DND-41 (cell line): ENCODE results near the gene LCN2.

Experiments
- ATAC-seq: fragments of 200-7000 bp; cut with Tn5 transposase; 3 replicates; pipeline ENCODE4 v1.9.1; 2021; ENCODE audit warnings: low read depth; ENCODE audit not compliant: insufficient read depth
- DNase-seq: peaks from one replicate; pipeline ENCODE4 v3.0.0-alpha.2; 2020
- H2AFZ ChIP-seq: 2 replicates; pipeline ENCODE4 v1.6.0; 2012; ENCODE audit warnings: low read depth, low read length
- H3K27ac ChIP-seq: 2 replicates; pipeline ENCODE4 v1.5.1; 2012; ENCODE audit warnings: low read length, inconsistent platforms
- H3K27me3 ChIP-seq: fragments of 200-600 bp; sonication (generic); 2 replicates; pipeline ENCODE4 v1.6.0; 2012; ENCODE audit warnings: low read length, mild to moderate bottlenecking, inconsistent platforms; ENCODE audit not compliant: insufficient read depth, poor library complexity
- H3K36me3 ChIP-seq: 2 replicates; pipeline ENCODE4 v1.5.1; 2012; ENCODE audit warnings: low read length, inconsistent platforms; ENCODE audit not compliant: insufficient read depth
- H3K4me1 ChIP-seq: 2 replicates; pipeline ENCODE4 v1.5.1; 2012; ENCODE audit warnings: mild to moderate bottlenecking, low read length; ENCODE audit not compliant: insufficient read depth
- H3K4me2 ChIP-seq: 2 replicates; pipeline ENCODE4 v1.6.0; 2012; ENCODE audit warnings: mild to moderate bottlenecking, moderate library complexity, low read length, inconsistent platforms; ENCODE audit not compliant: insufficient read depth
- H3K4me3 ChIP-seq, 2 experiments: fragments of 200-600 bp in 1 of 2; shearing (Covaris generic) in 1 of 2; 2 replicates each; pipeline ENCODE4 v1.5.1; 2012 to 2016; ENCODE audit warnings: inconsistent platforms in 2 of 2, low read length in 2 of 2, mild to moderate bottlenecking in 2 of 2, low read depth in 1 of 2, moderate library complexity in 1 of 2
- H3K79me2 ChIP-seq: 2 replicates; pipeline ENCODE4 v1.6.0; 2012; ENCODE audit warnings: low read length, inconsistent platforms; ENCODE audit not compliant: insufficient read depth
- H3K9ac ChIP-seq: 2 replicates; pipeline ENCODE4 v1.6.0; 2012; ENCODE audit warnings: low read depth, mild to moderate bottlenecking, inconsistent platforms, low read length, moderate library complexity
- H3K9me3 ChIP-seq: 2 replicates; pipeline ENCODE4 v1.5.1; 2012; ENCODE audit warnings: low read length, moderate library complexity, mild to moderate bottlenecking, inconsistent platforms; ENCODE audit not compliant: insufficient read depth, severe bottlenecking
- H4K20me1 ChIP-seq: 2 replicates; pipeline ENCODE4 v1.6.0; 2012; ENCODE audit warnings: low read length; ENCODE audit not compliant: insufficient read depth
- EZH2 ChIP-seq: IDR thresholded peaks from 3 replicates; pipeline ENCODE4 v1.6.1; 2012; ENCODE audit warnings: borderline replicate concordance, low read depth, mild to moderate bottlenecking, moderate library complexity, low read length, inconsistent platforms; ENCODE audit not compliant: severe bottlenecking
- TF ChIP-seq, protein P1 (sequence below): IDR thresholded peaks from 2 replicates; pipeline ENCODE4 v1.5.1; 2012; ENCODE audit warnings: borderline replicate concordance, low read length, moderate library complexity, mild to moderate bottlenecking; ENCODE audit not compliant: poor library complexity, severe bottlenecking; ENCODE audit errors: extremely low read depth

Gene LCN2

GRCh38 chr9:128166169-128166568, 16.9 kb downstream of the LCN2 start:
- no peak overlapping the region for H3K27ac ChIP-seq
- no peak for DNase-seq
- H3K36me3 ChIP-seq, result peaks cover 73% of the 10 kb centered on the region
- H3K79me2 ChIP-seq, result peaks cover 5% of the 10 kb centered on the region; the same call in 1 of the 2 replicates
- H3K9me3 ChIP-seq, result no peaks in the 10 kb centered on the region
- peaks cover 17% of the 10 kb centered on the region; the same call in 1 of the 2 replicates for H4K20me1 ChIP-seq
- H3K9ac ChIP-seq, result no peak overlapping the region
- no peak for TF ChIP-seq EZH2
- TF ChIP-seq, protein P1, sequence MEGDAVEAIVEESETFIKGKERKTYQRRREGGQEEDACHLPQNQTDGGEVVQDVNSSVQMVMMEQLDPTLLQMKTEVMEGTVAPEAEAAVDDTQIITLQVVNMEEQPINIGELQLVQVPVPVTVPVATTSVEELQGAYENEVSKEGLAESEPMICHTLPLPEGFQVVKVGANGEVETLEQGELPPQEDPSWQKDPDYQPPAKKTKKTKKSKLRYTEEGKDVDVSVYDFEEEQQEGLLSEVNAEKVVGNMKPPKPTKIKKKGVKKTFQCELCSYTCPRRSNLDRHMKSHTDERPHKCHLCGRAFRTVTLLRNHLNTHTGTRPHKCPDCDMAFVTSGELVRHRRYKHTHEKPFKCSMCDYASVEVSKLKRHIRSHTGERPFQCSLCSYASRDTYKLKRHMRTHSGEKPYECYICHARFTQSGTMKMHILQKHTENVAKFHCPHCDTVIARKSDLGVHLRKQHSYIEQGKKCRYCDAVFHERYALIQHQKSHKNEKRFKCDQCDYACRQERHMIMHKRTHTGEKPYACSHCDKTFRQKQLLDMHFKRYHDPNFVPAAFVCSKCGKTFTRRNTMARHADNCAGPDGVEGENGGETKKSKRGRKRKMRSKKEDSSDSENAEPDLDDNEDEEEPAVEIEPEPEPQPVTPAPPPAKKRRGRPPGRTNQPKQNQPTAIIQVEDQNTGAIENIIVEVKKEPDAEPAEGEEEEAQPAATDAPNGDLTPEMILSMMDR, result no peak
- H2AFZ ChIP-seq, result no peak overlapping the region
- no peaks in the 10 kb centered on the region for H3K27me3 ChIP-seq
- H3K4me1 ChIP-seq, result peaks cover 14% of the 10 kb centered on the region
- no peak for ATAC-seq
- no peak overlapping the region for H3K4me2 ChIP-seq
- H3K4me3 ChIP-seq, result no peak overlapping the region

DNA sequence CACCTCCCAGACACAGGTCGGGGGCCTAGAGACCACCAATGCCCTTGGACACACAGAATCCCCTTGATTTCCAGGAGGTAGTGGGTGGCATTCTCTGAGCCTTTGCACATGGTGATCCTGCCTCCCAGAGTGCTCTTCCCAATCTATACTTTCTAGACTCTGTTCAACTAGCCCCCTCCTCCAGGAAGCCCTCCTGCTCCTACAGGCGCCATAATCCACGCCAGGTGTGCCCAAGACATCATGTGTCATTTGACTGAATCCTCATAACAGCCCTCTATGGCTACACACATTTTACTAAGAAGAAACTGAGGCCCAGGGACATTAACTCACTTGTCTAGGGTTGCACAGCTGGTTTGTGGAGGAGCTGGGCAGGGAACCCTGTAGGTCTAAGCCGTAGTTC, 18.0 kb downstream of the LCN2 start:
- no peak overlapping the region for H3K4me2 ChIP-seq
- 0 out of 2 replicates have a peak, but pooled peaks cover under 1% of the 10 kb centered on the region for H3K79me2 ChIP-seq
- ATAC-seq (no peak), DNase-seq (no peak)
- H3K9me3 ChIP-seq, result no peaks in the 10 kb centered on the region
- no peak overlapping the region for H3K27ac ChIP-seq
- TF ChIP-seq EZH2, result no peak
- TF ChIP-seq, protein P1, result no peak
- H3K36me3 ChIP-seq, result peaks cover 70% of the 10 kb centered on the region
- no peak overlapping the region for H3K4me3 ChIP-seq
- H3K4me1 ChIP-seq, result peaks cover 3% of the 10 kb centered on the region; the same call in 1 of the 2 replicates
- H4K20me1 ChIP-seq, result peaks cover 13% of the 10 kb centered on the region; the same call in 1 of the 2 replicates
- H3K9ac ChIP-seq, result no peak overlapping the region
- H3K27me3 ChIP-seq, result no peaks in the 10 kb centered on the region
- H2AFZ ChIP-seq, result no peak overlapping the region

DNA sequence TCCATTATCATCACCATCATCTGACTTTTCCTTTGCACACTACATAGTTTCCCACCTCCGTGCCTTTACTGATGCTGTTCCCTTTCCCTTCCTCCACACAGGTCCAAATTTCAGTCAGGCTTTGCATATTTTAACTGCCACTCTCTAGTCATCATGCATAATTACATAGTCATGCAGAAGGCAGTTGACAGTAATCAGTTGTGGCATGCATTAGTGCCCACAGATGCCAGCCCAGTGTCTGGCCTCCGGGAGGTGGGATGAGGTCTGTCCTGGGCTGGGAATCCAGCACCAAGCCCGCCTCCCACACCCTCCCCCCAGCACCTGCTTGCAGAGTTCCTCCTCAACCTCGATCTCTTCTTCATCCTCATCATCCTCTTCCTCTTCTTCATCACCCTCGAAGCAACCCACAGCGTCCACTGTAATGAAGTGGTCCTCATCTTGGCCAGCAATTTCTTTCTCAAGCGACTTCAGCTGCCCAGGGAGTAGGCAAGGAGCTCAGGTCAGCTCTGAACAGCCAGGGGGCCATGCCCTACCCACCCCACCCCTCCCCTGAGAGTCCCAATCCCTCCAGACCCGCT, 19.6 kb downstream of the LCN2 start:
- H3K9me3 ChIP-seq, result no peaks in the 10 kb centered on the region
- no peaks in the 10 kb centered on the region for H3K27me3 ChIP-seq
- no peak overlapping the region for H3K9ac ChIP-seq
- H3K27ac ChIP-seq, result no peak overlapping the region
- H3K4me2 ChIP-seq, result no peak overlapping the region
- H3K4me1 ChIP-seq, result no peaks in the 10 kb centered on the region
- ATAC-seq (no peak), DNase-seq (no peak)
- no peaks in the 10 kb centered on the region for H3K79me2 ChIP-seq
- TF ChIP-seq EZH2, result no peak
- TF ChIP-seq, protein P1, result no peak
- no peak overlapping the region for H2AFZ ChIP-seq
- no peak overlapping the region for H3K4me3 ChIP-seq
- H4K20me1 ChIP-seq, result no peaks in the 10 kb centered on the region
- peaks cover 53% of the 10 kb centered on the region for H3K36me3 ChIP-seq

- Histone ChIP-seq H3K27ac (no peak overlapping the region), H3K36me3 (peaks cover 51% of the 10 kb centered on the region), H3K4me1 (no peaks in the 10 kb centered on the region)
These were observed 20.2 kb downstream of the LCN2 start for GRCh38 chr9:128169492-128169891.

More at GRCh38 chr9:128169492-128169891, 20.2 kb downstream of the LCN2 start:
- Histone ChIP-seq H3K4me3 (no peak overlapping the region), H4K20me1 (no peaks in the 10 kb centered on the region), H3K4me2 (no peak overlapping the region), H2AFZ (no peak overlapping the region), H3K9ac (no peak overlapping the region), H3K9me3 (no peaks in the 10 kb centered on the region), H3K79me2 (no peaks in the 10 kb centered on the region), H3K27me3 (no peaks in the 10 kb centered on the region)
- DNase-seq (no peak), ATAC-seq (no peak)
- no peak for TF ChIP-seq EZH2
- TF ChIP-seq, protein P1, result no peak
